Heart left ventricle (tissue), 16 donors: ENCODE measurements around the gene FBXO44. TPM values are rescaled to one million over a fixed set of nuclear protein-coding genes. Genes with fewer than 3 reads are reported as not detected.

ENCODE experiments used
- ATAC-seq, 4 donors: fragments of 200-7000 bp; cut with Tn5 transposase; one replicate each; pipeline ENCODE4 v1.9.1; 2020 to 2022; ENCODE audit warnings: moderate library complexity in 4 of 4, mild to moderate bottlenecking in 3 of 4, moderate number of reproducible peaks in 1 of 4
- DNase-seq, 5 donors: peaks; one replicate each; pipeline ENCODE4 v3.0.0-alpha.2; 2020
- H3K27ac ChIP-seq, 12 donors: fragments of 200-600 bp; sonication (generic) in 4 of 12; one replicate each; pipeline versions ENCODE4 v1.5.0 to v1.8.0; 2016 to 2022; ENCODE audit warnings: mild to moderate bottlenecking in 2 of 12
- H3K27me3 ChIP-seq, 9 donors: fragments of 200-600 bp; sonication (generic) in 2 of 9; one replicate each; pipeline versions ENCODE4 v1.5.1 to v1.8.0; 2016 to 2022; ENCODE audit warnings: mild to moderate bottlenecking in 3 of 9
- H3K36me3 ChIP-seq, 9 donors: fragments of 200-600 bp; sonication (generic) in 2 of 9; one replicate each; pipeline versions ENCODE4 v1.5.0 to v1.8.0; 2018 to 2022; ENCODE audit warnings: mild to moderate bottlenecking in 2 of 9
- H3K4me1 ChIP-seq, 12 donors: fragments of 200-600 bp; sonication (generic) in 4 of 12; one replicate each; pipeline versions ENCODE4 v1.5.0 to v1.8.0; 2016 to 2022; ENCODE audit warnings: mild to moderate bottlenecking in 3 of 12
- H3K4me3 ChIP-seq, 12 donors: fragments of 200-600 bp; sonication (generic) in 4 of 12; one replicate each; pipeline versions ENCODE4 v1.5.0 to v1.8.0; 2017 to 2022; ENCODE audit warnings: mild to moderate bottlenecking in 9 of 12, moderate library complexity in 4 of 12
- H3K9me3 ChIP-seq, 12 donors: fragments of 200-600 bp; sonication (generic) in 4 of 12; one replicate each; pipeline versions ENCODE4 v1.5.0 to v1.8.0; 2016 to 2022; ENCODE audit warnings: mild to moderate bottlenecking in 1 of 12
- CTCF ChIP-seq, 12 donors: fragments of 200-600 bp; sonication (generic) in 4 of 12; IDR thresholded peaks; one replicate each; pipeline versions ENCODE4 v1.5.0 to v1.8.0; 2018 to 2022; ENCODE audit warnings: antibody characterized with exemption in 12 of 12, mild to moderate bottlenecking in 5 of 12
- POLR2A ChIP-seq, 2 donors: fragments of 450-650 bp; IDR thresholded peaks; one replicate each; pipeline ENCODE4 v1.6.1; 2017; ENCODE audit warnings: antibody characterized with exemption in 2 of 2, mild to moderate bottlenecking in 2 of 2, moderate library complexity in 2 of 2
- WGBS, 4 donors: extraction: QIAGEN DNeasy Blood & Tissue Kit in 2 of 4; methylation state at CpG; one replicate each; pipeline versions ENCODE4 v1.1.5 to v1.1.7; 2013 to 2018; 5-methylcytosine and 5-hydroxymethylcytosine counted together
- intact Hi-C, 10 donors: fragments of 100-400 bp; cut with DNase I; formaldehyde crosslinking; loops; one replicate each; pipeline versions ENCODE4 v1.11.1 to v1.14.2; 2022
- polyA plus RNA-seq, 2 donors: library from polyadenylated mRNA; stranded (reverse); fragments of 200-250 nt; gene quantifications; one replicate each; pipeline ENCODE4 v1.2.3, GENCODE V29; 2013
- total RNA-seq, 9 donors: library from RNA; depleted of rRNA in 2 of 9; stranded (reverse); fragments of >200 nt in 2 of 9; fragmentation: NEBNext Ultra II Directional in 3 of 9; extraction: Animal tissue kit (Norgen Biotek cat#: 25700) in 3 of 9; gene quantifications; one replicate each; pipeline versions ENCODE4 v1.1.0 to v1.2.4, GENCODE V29; 2016 to 2023
- donor health status: ischemic (EF 13 %, LVEDD 7.1; RV severe dilation, severe dysfunction).
- donor health status: healthy with polysubstance abuse.
- donor health status: DM: no; HTN: yes; CAD: no.
- donor health status: DM: no; HTN: no; CAD: no.
- donor health status: ischemic (EF 25% LVEDD 6.9; RV normal size, moderate dysfunction).
- donor health status: ischemic (EF 25% LVEDD 5.7; RV mildly dilated, moderate dysfunction).
- donor health status: healthy.
- donor health status: DM: yes; HTN: yes; CAD: no.
- donor health status: ischemic (EF 35%, LVEDD 5.7; RV mildly dilated, moderate dysfunction).
- donor health status: nonischemic (EF 11% LVEDD 7.7; RV severe dilation, severe dysfunction).
- donor health status: DM: yes; HTN: yes; CAD: no.
- donor health status: PGD.
- donor health status: ischemic (EF 29% LVEDD 5.4; RV normal size, mild dysfunction).
- donor health status: nonischemic (EF 23%, LVEDD 6.1; RV moderate dilation, normal function).

Gene FBXO44
- total and polyA plus RNA-seq, 11 donors: 9.8 to 19.1 (median 15.8) TPM

GRCh38 chr1:11610629-11611180, 44.0 kb upstream of the FBXO44 start:
- TF ChIP-seq CTCF (IDR thresholded peaks at IDR 0.05) (no peak), POLR2A (IDR thresholded peaks at IDR 0.05) (no peak)
- H3K27ac ChIP-seq: no peak overlapping the region
- WGBS, 4 donors: 53 to 74% (median 59%) methylated on average over 6 of the region's 6 CpGs
- DNase-seq: no peak
- ATAC-seq: no peak
- H3K27me3 ChIP-seq: peaks cover 0 to 11% (median 0%) of the 10 kb centered on the region in 9 donors
- H3K36me3 ChIP-seq: no peaks in the 10 kb centered on the region
- H3K9me3 ChIP-seq: peaks cover 0 to 6% (median 0%) of the 10 kb centered on the region in 12 donors
- intact Hi-C loops: no loop called here
- H3K4me3 ChIP-seq: no peak overlapping the region
- H3K4me1 ChIP-seq: no peaks in the 10 kb centered on the region

GRCh38 chr1:11611638-11612327, 42.9 kb upstream of the FBXO44 start:
- peaks cover 0 to 3% (median 0%) of the 10 kb centered on the region in 12 donors for H3K9me3 ChIP-seq
- no peak for ATAC-seq
- no peak for DNase-seq
- TF ChIP-seq POLR2A (IDR thresholded peaks at IDR 0.05) (no peak), CTCF (IDR thresholded peaks at IDR 0.05) (no peak)
- intact Hi-C loops: no loop called here
- 42 to 55% (median 45%) methylated on average over 7 of the region's 7 CpGs for WGBS, 4 donors
- H3K27ac ChIP-seq: no peak overlapping the region
- no peak overlapping the region for H3K4me3 ChIP-seq
- H3K4me1 ChIP-seq: no peaks in the 10 kb centered on the region
- H3K36me3 ChIP-seq: no peaks in the 10 kb centered on the region
- peaks cover 0 to 16% (median 0%) of the 10 kb centered on the region in 9 donors for H3K27me3 ChIP-seq

- H3K4me3 ChIP-seq: no peak overlapping the region
- H3K36me3 ChIP-seq: no peaks in the 10 kb centered on the region
- H3K27me3 ChIP-seq: peaks cover 0 to 20% (median 0%) of the 10 kb centered on the region in 9 donors
- TF ChIP-seq CTCF (IDR thresholded peaks at IDR 0.05): no peak
- no peak for TF ChIP-seq POLR2A (IDR thresholded peaks at IDR 0.05)
- ATAC-seq (no peak), DNase-seq (no peak)
- no peaks in the 10 kb centered on the region for H3K9me3 ChIP-seq
- H3K4me1 ChIP-seq: no peaks in the 10 kb centered on the region
- 81 to 88% (median 84%) methylated on average over 4 to 5 of the region's 5 CpGs for WGBS, 4 donors
- intact Hi-C loops: no loop called here
- H3K27ac ChIP-seq: no peak overlapping the region
Observed at GRCh38 chr1:11613347-11613746, 41.3 kb upstream of the FBXO44 start.

GRCh38 chr1:11615090-11615489, 39.6 kb upstream of the FBXO44 start:
- intact Hi-C loops: no loop called here
- ATAC-seq (peak in 2 of 4 donors; percentile 34 to 58), DNase-seq (no peak)
- Histone ChIP-seq H3K27me3 (peaks cover 0 to 21% (median 2%) of the 10 kb centered on the region in 9 donors), H3K36me3 (no peaks in the 10 kb centered on the region), H3K4me3 (no peak overlapping the region), H3K4me1 (no peaks in the 10 kb centered on the region), H3K9me3 (no peaks in the 10 kb centered on the region), H3K27ac (no peak overlapping the region)
- WGBS, 4 donors: 6 to 14% (median 11%) methylated on average over 16 of the region's 16 CpGs
- TF ChIP-seq POLR2A (IDR thresholded peaks at IDR 0.05) (no peak), CTCF (IDR thresholded peaks at IDR 0.05) (no peak)
